ENCODE results near the gene FGF3. TPM values are rescaled to one million over a fixed set of nuclear protein-coding genes. Genes with fewer than 3 reads are reported as not detected.
A peak's percentile ranks its signal among the peaks of the same experiment; 100 is the strongest.

The FGF3 gene
- total and polyA plus RNA-seq, 9 of the 15 experiments (the other 6 are each of a cell fraction or from before 2014, with no cell fraction given) = not detected

- TF ChIP-seq ZNF282 (CRISPR knock-in tag; IDR thresholded peaks at IDR 0.05) (no peak), STAT6 (CRISPR knock-in tag; IDR thresholded peaks at IDR 0.05) (no peak), ZBTB49 (CRISPR knock-in tag; IDR thresholded peaks at IDR 0.05; ENCODE audit: borderline replicate concordance) (no peak), ELF1 (tag; IDR thresholded peaks at IDR 0.05) (no peak), E2F6 (IDR thresholded peaks at IDR 0.05; ENCODE audit: borderline replicate concordance in 1 of 2, extremely low read depth in 1 of 2, insufficient read depth in 1 of 2, insufficient read length in 1 of 2, low read depth in 1 of 2, low read length in 1 of 2, poor library complexity in 1 of 2, severe bottlenecking in 1 of 2) (peak in 1 of 2 experiments; percentile 40), ZNF79 (CRISPR knock-in tag; IDR thresholded peaks at IDR 0.05; ENCODE audit: low read depth) (no peak)
- ATAC-seq (no peak), DNase-seq (ENCODE audit: extremely low read depth in 1 of 4, low spot score in 3 of 4) (no peak), FAIRE-seq (no peak)
- peaks cover 18 to 61% of the 10 kb centered on the region in 2 experiments; a peak in 4 of 5 replicates for H3K27me3 ChIP-seq (ENCODE audit: control insufficient read depth in 2 of 2, insufficient read depth in 2 of 2, low read length in 2 of 2)
- H3K4me2 ChIP-seq (ENCODE audit: insufficient read depth, low read length) = no peak overlapping the region
- H3K79me2 ChIP-seq (ENCODE audit: control insufficient read depth, insufficient read depth, low read length) = no peaks in the 10 kb centered on the region
- H3K4me3 ChIP-seq = no peak overlapping the region
- peaks cover 0 to 22% of the 10 kb centered on the region in 2 experiments; a peak in 2 of 5 replicates for H3K4me1 ChIP-seq (replicated peaks in 1 of 2; ENCODE audit: control insufficient read depth in 2 of 2, insufficient read depth in 2 of 2, low read length in 2 of 2)
- 1% methylated on average over 12 of the region's 12 CpGs for WGBS (ENCODE audit: insufficient coverage, low coverage, missing lambda C conversion rate)
- H3K36me3 ChIP-seq (ENCODE audit: control insufficient read depth, insufficient read depth, low read length) = no peaks in the 10 kb centered on the region
- ChIA-PET POLR2A (no interaction called here), CTCF (ENCODE audit: low intra/inter-chr PET ratio) (no interaction called here)
- in situ Hi-C loops (cut with MboI) = no loop called here
- H3K27ac ChIP-seq (ENCODE audit: extremely low read depth, low read depth, low read length) = no peak overlapping the region
- peaks cover 26% of the 10 kb centered on the region for H4K20me1 ChIP-seq (replicated peaks; ENCODE audit: control insufficient read depth, insufficient read depth, low read length)
- no peak overlapping the region for H2AFZ ChIP-seq (ENCODE audit: low read depth, low read length)
- no peaks in the 10 kb centered on the region for H3K9me3 ChIP-seq (replicated peaks; ENCODE audit: control insufficient read depth, insufficient read depth, low read depth, low read length)
- intact Hi-C loops (cut with micrococcal nuclease) = no loop called here
- no peak overlapping the region for H3K9ac ChIP-seq (ENCODE audit: insufficient read depth in 1 of 2, low read depth in 2 of 2, low read length in 2 of 2)
- BruUV-seq (replicated peaks) = no TSS peak
- H3K9me1 ChIP-seq (ENCODE audit: control insufficient read depth, insufficient read depth, low read length) = no peaks in the 10 kb centered on the region
These were observed 2.5 kb downstream of the FGF3 start for GRCh38 chr11:69816671-69817070.

Data from K562 (cell line).